HCT116 (cell line): ENCODE results near the gene IL11RA.

Source experiments
- CTCF ChIP-seq, 3 experiments: fragments of 200-600 bp in 1 of 3; sonication (generic) in 1 of 3; IDR thresholded peaks in 2 of 3; conservative IDR thresholded peaks in 1 of 3; 2 replicates each; pipeline ENCODE4 v1.5.1; 2012 to 2017; ENCODE audit warnings: low read depth in 2 of 3, low read length in 2 of 3, antibody characterized with exemption in 1 of 3, borderline replicate concordance in 1 of 3, control low read depth in 1 of 3, mild to moderate bottlenecking in 1 of 3, mixed read lengths in 1 of 3, mixed run types in 1 of 3, moderate library complexity in 1 of 3; ENCODE audit not compliant: insufficient read depth in 1 of 3
- EGR1 ChIP-seq: IDR thresholded peaks from 2 replicates; pipeline ENCODE4 v1.6.1; 2012; ENCODE audit warnings: low read depth
- EZH2 ChIP-seq: fragments of 200-600 bp; sonication (generic); IDR thresholded peaks from 2 replicates; pipeline ENCODE4 v1.6.1; 2017; ENCODE audit warnings: antibody characterized with exemption, mixed run types
- POLR2A ChIP-seq: IDR thresholded peaks from 2 replicates; pipeline ENCODE4 v1.7.0; 2011; ENCODE audit warnings: borderline replicate concordance; ENCODE audit not compliant: insufficient read depth, insufficient read length; ENCODE audit errors: extremely low read depth
- POLR2AphosphoS5 ChIP-seq: IDR thresholded peaks from 2 replicates; pipeline ENCODE4 v1.6.1; 2011; ENCODE audit warnings: mild to moderate bottlenecking, low read depth, low read length, moderate library complexity
- RAD21 ChIP-seq: IDR thresholded peaks from 2 replicates; pipeline ENCODE4 v1.6.1; 2012; ENCODE audit warnings: low read depth, mild to moderate bottlenecking
- SIN3A ChIP-seq: IDR thresholded peaks from 2 replicates; pipeline ENCODE4 v1.6.1; 2012; ENCODE audit warnings: low read depth
- SRF ChIP-seq: IDR thresholded peaks from 2 replicates; pipeline ENCODE4 v1.6.1; 2012; ENCODE audit warnings: low read depth
- TF ChIP-seq, protein P1 (sequence below): IDR thresholded peaks from 2 replicates; pipeline ENCODE4 v1.6.1; 2011; ENCODE audit warnings: mild to moderate bottlenecking, low read length, moderate library complexity; ENCODE audit not compliant: insufficient replicate concordance; ENCODE audit errors: extremely low read depth

- TF ChIP-seq CTCF (IDR thresholded peaks at IDR 0.05 in 2 of 3, conservative IDR thresholded peaks at IDR 0.05 in 1 of 3; ENCODE audit: borderline replicate concordance in 1 of 3, insufficient read depth in 1 of 3, low read depth in 2 of 3, low read length in 2 of 3) (no peak), EZH2 (no peak), SRF (no peak), EGR1 (no peak), POLR2AphosphoS5 (no peak), SIN3A (no peak), POLR2A (no peak), RAD21 (no peak)
- TF ChIP-seq, protein P1, sequence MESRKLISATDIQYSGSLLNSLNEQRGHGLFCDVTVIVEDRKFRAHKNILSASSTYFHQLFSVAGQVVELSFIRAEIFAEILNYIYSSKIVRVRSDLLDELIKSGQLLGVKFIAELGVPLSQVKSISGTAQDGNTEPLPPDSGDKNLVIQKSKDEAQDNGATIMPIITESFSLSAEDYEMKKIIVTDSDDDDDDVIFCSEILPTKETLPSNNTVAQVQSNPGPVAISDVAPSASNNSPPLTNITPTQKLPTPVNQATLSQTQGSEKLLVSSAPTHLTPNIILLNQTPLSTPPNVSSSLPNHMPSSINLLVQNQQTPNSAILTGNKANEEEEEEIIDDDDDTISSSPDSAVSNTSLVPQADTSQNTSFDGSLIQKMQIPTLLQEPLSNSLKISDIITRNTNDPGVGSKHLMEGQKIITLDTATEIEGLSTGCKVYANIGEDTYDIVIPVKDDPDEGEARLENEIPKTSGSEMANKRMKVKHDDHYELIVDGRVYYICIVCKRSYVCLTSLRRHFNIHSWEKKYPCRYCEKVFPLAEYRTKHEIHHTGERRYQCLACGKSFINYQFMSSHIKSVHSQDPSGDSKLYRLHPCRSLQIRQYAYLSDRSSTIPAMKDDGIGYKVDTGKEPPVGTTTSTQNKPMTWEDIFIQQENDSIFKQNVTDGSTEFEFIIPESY: no peak
Measured at GRCh38 chr9:34606905-34607304, 45.1 kb upstream of the IL11RA start.
